Measurements from ENCODE around the gene NUMB. TPM values are rescaled to one million over a fixed set of nuclear protein-coding genes. Genes with fewer than 3 reads are reported as not detected.

Gene NUMB
- total and polyA plus RNA-seq, 2 donors (not counting 1 experiment from before 2014, with no cell fraction given) = 36.0 to 151 TPM

DNA sequence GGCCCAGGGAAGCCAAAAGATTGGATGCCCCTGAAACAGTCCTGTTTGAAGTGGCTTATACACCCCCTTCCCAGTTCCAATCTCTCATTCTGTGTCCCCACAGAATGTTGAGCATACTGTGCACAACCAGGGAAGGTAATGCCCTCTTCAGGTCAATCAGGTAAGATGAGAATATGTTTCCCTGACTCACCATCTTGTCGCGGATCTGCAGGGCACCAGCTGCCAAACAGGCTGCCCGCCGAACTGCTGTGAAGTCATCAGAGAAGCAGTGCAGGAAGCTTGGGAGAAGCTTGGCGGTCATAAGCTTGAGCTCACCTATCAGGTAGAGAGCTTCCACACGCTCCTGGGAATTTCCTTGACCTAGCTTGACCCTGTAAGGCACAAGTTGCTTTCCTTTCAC, 42.0 kb upstream of the NUMB start:
- no peak overlapping the region for H3K27ac ChIP-seq (ENCODE audit: insufficient read depth, low read length)
- DNase-seq (ENCODE audit: low read depth in 2 of 2) = no peak
- TF ChIP-seq CTCF (conservative IDR thresholded peaks at IDR 0.05 in 1 of 2, IDR thresholded peaks at IDR 0.05 in 1 of 2; ENCODE audit: low read depth in 1 of 2, low read length in 2 of 2) (no peak), EZH2 (IDR thresholded peaks at IDR 0.05; ENCODE audit: low read length, missing control alignments) (no peak)
- H3K4me2 ChIP-seq (ENCODE audit: extremely low read depth, insufficient read depth, low read length) = no peak overlapping the region
- no peak overlapping the region for H3K4me3 ChIP-seq (replicated peaks in 1 of 4; ENCODE audit: control extremely low read depth in 1 of 4, insufficient read depth in 1 of 4, low read depth in 3 of 4, low read length in 4 of 4)
- no peaks in the 10 kb centered on the region for H3K36me3 ChIP-seq (ENCODE audit: control insufficient read depth, insufficient read depth, low read length)
- no peaks in the 10 kb centered on the region for H3K4me1 ChIP-seq (ENCODE audit: control insufficient read depth, extremely low read depth, insufficient read depth, low read length)
- no peaks in the 10 kb centered on the region for H3K79me2 ChIP-seq (ENCODE audit: control insufficient read depth, insufficient read depth, low read length)
- no peaks in the 10 kb centered on the region for H4K20me1 ChIP-seq (ENCODE audit: control insufficient read depth, extremely low read depth, insufficient read depth, low read length)
- H3K9ac ChIP-seq (ENCODE audit: insufficient read depth, low read length) = no peak overlapping the region
- H3K27me3 ChIP-seq (ENCODE audit: control insufficient read depth, insufficient read depth, low read length) = no peaks in the 10 kb centered on the region
- H3K9me3 ChIP-seq (ENCODE audit: control insufficient read depth, insufficient read depth, low read depth, low read length) = no peaks in the 10 kb centered on the region
- no peak overlapping the region for H2AFZ ChIP-seq (ENCODE audit: low read length)

GRCh38 chr14:73494593-73494992, 36.2 kb upstream of the NUMB start:
- Histone ChIP-seq H3K4me1 (ENCODE audit: control insufficient read depth, extremely low read depth, insufficient read depth, low read length) (peaks cover 4% of the 10 kb centered on the region), H3K79me2 (ENCODE audit: control insufficient read depth, insufficient read depth, low read length) (peaks cover 11% of the 10 kb centered on the region), H4K20me1 (ENCODE audit: control insufficient read depth, extremely low read depth, insufficient read depth, low read length) (no peaks in the 10 kb centered on the region), H3K4me3 (replicated peaks in 1 of 4; ENCODE audit: control extremely low read depth in 1 of 4, insufficient read depth in 1 of 4, low read depth in 3 of 4, low read length in 4 of 4) (no peak overlapping the region), H3K27ac (ENCODE audit: insufficient read depth, low read length) (no peak overlapping the region), H3K9ac (ENCODE audit: insufficient read depth, low read length) (no peak overlapping the region), H3K36me3 (ENCODE audit: control insufficient read depth, insufficient read depth, low read length) (no peaks in the 10 kb centered on the region), H3K27me3 (ENCODE audit: control insufficient read depth, insufficient read depth, low read length) (no peaks in the 10 kb centered on the region), H2AFZ (ENCODE audit: low read length) (no peak overlapping the region), H3K9me3 (ENCODE audit: control insufficient read depth, insufficient read depth, low read depth, low read length) (no peaks in the 10 kb centered on the region), H3K4me2 (ENCODE audit: extremely low read depth, insufficient read depth, low read length) (no peak overlapping the region)
- no peak for TF ChIP-seq EZH2 (IDR thresholded peaks at IDR 0.05; ENCODE audit: low read length, missing control alignments)
- TF ChIP-seq CTCF (conservative IDR thresholded peaks at IDR 0.05 in 1 of 2, IDR thresholded peaks at IDR 0.05 in 1 of 2; ENCODE audit: low read depth in 1 of 2, low read length in 2 of 2) = no peak
- no peak for DNase-seq (ENCODE audit: low read depth in 2 of 2)

- Histone ChIP-seq H3K4me1 (ENCODE audit: control insufficient read depth, extremely low read depth, insufficient read depth, low read length) (peaks cover 4% of the 10 kb centered on the region), H3K4me2 (ENCODE audit: extremely low read depth, insufficient read depth, low read length) (peak overlapping the region; percentile 81), H3K9me3 (ENCODE audit: control insufficient read depth, insufficient read depth, low read depth, low read length) (no peaks in the 10 kb centered on the region), H3K79me2 (ENCODE audit: control insufficient read depth, insufficient read depth, low read length) (peaks cover 11% of the 10 kb centered on the region), H4K20me1 (ENCODE audit: control insufficient read depth, extremely low read depth, insufficient read depth, low read length) (no peaks in the 10 kb centered on the region), H3K9ac (ENCODE audit: insufficient read depth, low read length) (no peak overlapping the region), H2AFZ (ENCODE audit: low read length) (no peak overlapping the region), H3K4me3 (replicated peaks in 1 of 4; ENCODE audit: control extremely low read depth in 1 of 4, insufficient read depth in 1 of 4, low read depth in 3 of 4, low read length in 4 of 4) (peak overlapping the region in 2 of 4 experiments; percentile 16 to 75), H3K27ac (ENCODE audit: insufficient read depth, low read length) (no peak overlapping the region), H3K36me3 (ENCODE audit: control insufficient read depth, insufficient read depth, low read length) (no peaks in the 10 kb centered on the region), H3K27me3 (ENCODE audit: control insufficient read depth, insufficient read depth, low read length) (no peaks in the 10 kb centered on the region)
- TF ChIP-seq CTCF (conservative IDR thresholded peaks at IDR 0.05 in 1 of 2, IDR thresholded peaks at IDR 0.05 in 1 of 2; ENCODE audit: low read depth in 1 of 2, low read length in 2 of 2) (no peak), EZH2 (IDR thresholded peaks at IDR 0.05; ENCODE audit: low read length, missing control alignments) (no peak)
- DNase-seq (ENCODE audit: low read depth in 2 of 2) = no peak
Observed at GRCh38 chr14:73492670-73493069, 34.3 kb upstream of the NUMB start.
